CD14-positive monocyte (primary cell): Measurements from ENCODE around the gene NEURL4. TPM values are rescaled to one million over a fixed set of nuclear protein-coding genes. Genes with fewer than 3 reads are reported as not detected.

Source experiments
- DNase-seq, 3 donors: peaks; one replicate each; pipeline ENCODE4 v3.0.0-alpha.2; 2011 to 2022
- H2AFZ ChIP-seq: 2 replicates; pipeline ENCODE4 v1.6.0; 2012; ENCODE audit warnings: mild to moderate bottlenecking, low read depth, low read length, inconsistent platforms; ENCODE audit not compliant: insufficient read depth, poor library complexity, severe bottlenecking
- H3K27ac ChIP-seq, 2 donors: 1 replicate in 1 of 2; 2 replicates in 1 of 2; pipeline ENCODE4 v1.5.1; 2012 to 2013; ENCODE audit warnings: low read length in 2 of 2, control low read depth in 1 of 2, inconsistent platforms in 1 of 2, low read depth in 1 of 2, mild to moderate bottlenecking in 1 of 2
- H3K27me3 ChIP-seq, 2 donors: one replicate each; pipeline versions ENCODE4 v1.6.0 to v1.6.1; 2011 to 2013; ENCODE audit warnings: low read length in 2 of 2; ENCODE audit not compliant: control insufficient read depth in 2 of 2, insufficient read depth in 2 of 2
- H3K36me3 ChIP-seq, 2 donors: replicated peaks in 1 of 2; 1 replicate in 1 of 2; 2 replicates in 1 of 2; pipeline versions ENCODE4 v1.5.1 to v1.6.1; 2012 to 2013; ENCODE audit warnings: low read length in 2 of 2, control low read depth in 1 of 2, inconsistent platforms in 1 of 2, mild to moderate bottlenecking in 1 of 2; ENCODE audit not compliant: insufficient read depth in 2 of 2, control insufficient read depth in 1 of 2
- H3K4me1 ChIP-seq, 2 donors: 1 replicate in 1 of 2; 2 replicates in 1 of 2; pipeline versions ENCODE4 v1.5.1 to v1.6.1; 2012 to 2013; ENCODE audit warnings: low read length in 2 of 2, control low read depth in 1 of 2, inconsistent platforms in 1 of 2, mild to moderate bottlenecking in 1 of 2, moderate library complexity in 1 of 2; ENCODE audit not compliant: insufficient read depth in 2 of 2, control insufficient read depth in 1 of 2
- H3K4me2 ChIP-seq: replicated peaks from 2 replicates; pipeline ENCODE3; 2012; ENCODE audit warnings: low read length, moderate library complexity, mild to moderate bottlenecking; ENCODE audit not compliant: poor library complexity, severe bottlenecking; ENCODE audit errors: extremely low read depth
- H3K4me3 ChIP-seq, 3 experiments: fragments of 200-600 bp in 1 of 3; sonication (generic) in 1 of 3; replicated peaks in 1 of 3; 1 replicate in 2 of 3; 2 replicates in 1 of 3; pipeline ENCODE4 v1.5.1; 2011 to 2013; ENCODE audit warnings: low read length in 3 of 3, mild to moderate bottlenecking in 3 of 3, control low read depth in 2 of 3, low read depth in 2 of 3, inconsistent platforms in 1 of 3, moderate library complexity in 1 of 3
- H3K79me2 ChIP-seq: 2 replicates; pipeline ENCODE4 v1.6.0; 2012; ENCODE audit warnings: mild to moderate bottlenecking, control low read depth, inconsistent platforms, low read length, moderate library complexity; ENCODE audit not compliant: insufficient read depth
- H3K9ac ChIP-seq: 2 replicates; pipeline ENCODE4 v1.6.0; 2017; ENCODE audit warnings: low read length, mild to moderate bottlenecking; ENCODE audit not compliant: insufficient read depth, poor library complexity, severe bottlenecking
- H3K9me3 ChIP-seq, 2 donors: replicated peaks in 1 of 2; 1 replicate in 1 of 2; 2 replicates in 1 of 2; pipeline versions ENCODE4 v1.5.1 to v1.6.1; 2012 to 2013; ENCODE audit warnings: low read length in 2 of 2, control low read depth in 1 of 2; ENCODE audit not compliant: control insufficient read depth in 1 of 2, insufficient read depth in 1 of 2
- H4K20me1 ChIP-seq: 2 replicates; pipeline ENCODE4 v1.6.0; 2012; ENCODE audit warnings: mild to moderate bottlenecking, low read length, control low read depth, moderate library complexity; ENCODE audit not compliant: insufficient read depth
- H3K27ac Mint-ChIP-seq, 7 donors: one replicate each; pipeline ENCODE4 v1.8.0; 2020; ENCODE audit warnings: mild to moderate bottlenecking in 7 of 7, mixed read lengths in 7 of 7, moderate library complexity in 6 of 7, inconsistent platforms in 2 of 7
- H3K27me3 Mint-ChIP-seq, 3 donors: one replicate each; pipeline ENCODE4 v1.8.0; 2021 to 2022; ENCODE audit warnings: low read depth in 3 of 3, mild to moderate bottlenecking in 3 of 3, mixed read lengths in 3 of 3, moderate library complexity in 3 of 3, inconsistent platforms in 1 of 3
- H3K36me3 Mint-ChIP-seq, 2 donors: one replicate each; pipeline ENCODE4 v1.8.0; 2020; ENCODE audit warnings: mixed read lengths in 2 of 2, inconsistent platforms in 1 of 2, mild to moderate bottlenecking in 1 of 2
- H3K4me1 Mint-ChIP-seq: one replicate; pipeline ENCODE4 v1.8.0; 2020; ENCODE audit warnings: mild to moderate bottlenecking, mixed read lengths
- H3K4me3 Mint-ChIP-seq, 2 donors: one replicate each; pipeline ENCODE4 v1.8.0; 2020; ENCODE audit warnings: mild to moderate bottlenecking in 2 of 2, mixed read lengths in 2 of 2, moderate library complexity in 1 of 2
- H3K9me3 Mint-ChIP-seq, 7 donors: one replicate each; pipeline ENCODE4 v1.8.0; 2020 to 2022; ENCODE audit warnings: mixed read lengths in 7 of 7, mild to moderate bottlenecking in 6 of 7, moderate library complexity in 6 of 7, inconsistent platforms in 2 of 7
- WGBS: methylation state at CpG from one replicate; pipeline ENCODE4 v1.1.5; 2013; ENCODE audit warnings: missing lambda C conversion rate; ENCODE audit not compliant: insufficient coverage; 5-methylcytosine and 5-hydroxymethylcytosine counted together
- intact Hi-C, 2 donors: fragments of 100-400 bp; cut with micrococcal nuclease; formaldehyde crosslinking; loops; one replicate each; pipeline versions ENCODE4 v1.15.0 to v1.15.1; 2023
- polyA plus RNA-seq, 3 donors: library from polyadenylated mRNA; depleted of rRNA in 1 of 3; unstranded in 2 of 3; stranded (reverse) in 1 of 3; fragments of 300-500 nt in 2 of 3; fragments of >200 nt in 1 of 3; fragmentation: Illumina TruSeq in 2 of 3; gene quantifications; 1 replicate in 2 of 3; 2 replicates in 1 of 3; pipeline ENCODE4 v1.2.3, GENCODE V29; 2012 to 2021
- TF ChIP-seq, protein P1 (sequence below): fragments of 200-600 bp; IDR thresholded peaks from one replicate; pipeline ENCODE4 v1.8.0; 2022; ENCODE audit warnings: antibody characterized with exemption, mild to moderate bottlenecking

Gene NEURL4
- polyA plus RNA-seq, 3 donors, result 0.35 to 42.6 (median 0.44) TPM

DNA sequence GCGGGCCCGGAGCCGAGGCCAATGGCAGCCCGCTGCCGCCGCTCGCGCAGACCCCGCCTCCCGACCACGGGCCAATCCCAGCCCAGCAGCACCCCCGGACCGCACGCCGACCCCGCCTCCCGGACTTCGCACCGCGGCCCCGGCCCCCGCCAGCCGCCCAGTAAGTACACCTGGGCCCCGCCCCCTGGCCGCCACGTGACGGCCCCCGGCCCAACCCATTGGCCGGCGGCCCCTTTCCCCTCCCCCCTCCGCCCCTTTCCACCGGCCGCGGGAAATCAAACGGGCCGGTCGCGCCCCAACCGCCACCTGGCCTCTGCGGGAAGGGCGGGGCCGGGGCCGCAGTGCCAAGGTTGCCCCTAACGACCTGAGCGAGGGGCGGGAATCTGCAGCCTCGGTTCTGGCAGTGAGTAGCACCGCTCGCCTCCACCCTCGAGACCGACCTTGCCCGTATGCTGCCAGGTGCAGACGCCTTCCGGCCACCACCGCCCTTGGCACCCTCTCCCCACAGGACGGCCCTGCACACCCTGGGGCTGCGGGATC, 34.5 kb downstream of the NEURL4 start, which contains the start of gene YBX2:
YBX2 (minus strand) TSS at position 26 of the 540 bp plus-strand sequence. CDS start 139 bp downstream, outside the sequence.
- no peaks in the 10 kb centered on the region for H3K79me2 ChIP-seq
- intact Hi-C loops, result loop anchor here (5.0 kb wide), 2 partner anchors 72 to 252 kb away; partner anchors contain the start of gene SLC16A11 (in 1 of the 2)
- TF ChIP-seq, protein P1, sequence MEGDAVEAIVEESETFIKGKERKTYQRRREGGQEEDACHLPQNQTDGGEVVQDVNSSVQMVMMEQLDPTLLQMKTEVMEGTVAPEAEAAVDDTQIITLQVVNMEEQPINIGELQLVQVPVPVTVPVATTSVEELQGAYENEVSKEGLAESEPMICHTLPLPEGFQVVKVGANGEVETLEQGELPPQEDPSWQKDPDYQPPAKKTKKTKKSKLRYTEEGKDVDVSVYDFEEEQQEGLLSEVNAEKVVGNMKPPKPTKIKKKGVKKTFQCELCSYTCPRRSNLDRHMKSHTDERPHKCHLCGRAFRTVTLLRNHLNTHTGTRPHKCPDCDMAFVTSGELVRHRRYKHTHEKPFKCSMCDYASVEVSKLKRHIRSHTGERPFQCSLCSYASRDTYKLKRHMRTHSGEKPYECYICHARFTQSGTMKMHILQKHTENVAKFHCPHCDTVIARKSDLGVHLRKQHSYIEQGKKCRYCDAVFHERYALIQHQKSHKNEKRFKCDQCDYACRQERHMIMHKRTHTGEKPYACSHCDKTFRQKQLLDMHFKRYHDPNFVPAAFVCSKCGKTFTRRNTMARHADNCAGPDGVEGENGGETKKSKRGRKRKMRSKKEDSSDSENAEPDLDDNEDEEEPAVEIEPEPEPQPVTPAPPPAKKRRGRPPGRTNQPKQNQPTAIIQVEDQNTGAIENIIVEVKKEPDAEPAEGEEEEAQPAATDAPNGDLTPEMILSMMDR, result no peak
- H3K36me3 Mint-ChIP-seq, result peaks cover 0 to 6% of the 10 kb centered on the region in 2 donors
- H2AFZ ChIP-seq, result peak within 1 kb of the TSS; percentile 50
- no peaks in the 10 kb centered on the region for H3K36me3 ChIP-seq
- H3K4me2 ChIP-seq, result peak within 1 kb of the TSS; percentile 56
- no peak within 1 kb of the TSS for H3K27ac ChIP-seq
- H3K4me1 Mint-ChIP-seq, result peaks cover 24% of the 10 kb centered on the region
- H3K9ac ChIP-seq, result peak within 1 kb of the TSS; percentile 8
- H3K4me1 ChIP-seq, result peaks cover 21 to 32% of the 10 kb centered on the region in 2 donors
- H3K4me3 ChIP-seq, result peak within 1 kb of the TSS in 1 of 3 experiments; percentile 44
- 2% methylated on average over 56 of the region's 57 CpGs for WGBS
- peaks cover 0 to 13% of the 10 kb centered on the region in 2 donors for H3K9me3 ChIP-seq
- H3K9me3 Mint-ChIP-seq, result peaks cover 0 to 23% (median 12%) of the 10 kb centered on the region in 7 donors
- peaks cover 65 to 87% (median 71%) of the 10 kb centered on the region in 3 donors for H3K27me3 Mint-ChIP-seq
- H4K20me1 ChIP-seq, result no peaks in the 10 kb centered on the region
- H3K27ac Mint-ChIP-seq, result peak within 1 kb of the TSS in 1 of 7 donors; percentile 46
- H3K4me3 Mint-ChIP-seq, result peak within 1 kb of the TSS; percentile 39 to 89
- peak in 2 of 3 donors; percentile 8 to 42 for DNase-seq
- H3K27me3 ChIP-seq, result peaks cover 35 to 56% of the 10 kb centered on the region in 2 donors

DNA sequence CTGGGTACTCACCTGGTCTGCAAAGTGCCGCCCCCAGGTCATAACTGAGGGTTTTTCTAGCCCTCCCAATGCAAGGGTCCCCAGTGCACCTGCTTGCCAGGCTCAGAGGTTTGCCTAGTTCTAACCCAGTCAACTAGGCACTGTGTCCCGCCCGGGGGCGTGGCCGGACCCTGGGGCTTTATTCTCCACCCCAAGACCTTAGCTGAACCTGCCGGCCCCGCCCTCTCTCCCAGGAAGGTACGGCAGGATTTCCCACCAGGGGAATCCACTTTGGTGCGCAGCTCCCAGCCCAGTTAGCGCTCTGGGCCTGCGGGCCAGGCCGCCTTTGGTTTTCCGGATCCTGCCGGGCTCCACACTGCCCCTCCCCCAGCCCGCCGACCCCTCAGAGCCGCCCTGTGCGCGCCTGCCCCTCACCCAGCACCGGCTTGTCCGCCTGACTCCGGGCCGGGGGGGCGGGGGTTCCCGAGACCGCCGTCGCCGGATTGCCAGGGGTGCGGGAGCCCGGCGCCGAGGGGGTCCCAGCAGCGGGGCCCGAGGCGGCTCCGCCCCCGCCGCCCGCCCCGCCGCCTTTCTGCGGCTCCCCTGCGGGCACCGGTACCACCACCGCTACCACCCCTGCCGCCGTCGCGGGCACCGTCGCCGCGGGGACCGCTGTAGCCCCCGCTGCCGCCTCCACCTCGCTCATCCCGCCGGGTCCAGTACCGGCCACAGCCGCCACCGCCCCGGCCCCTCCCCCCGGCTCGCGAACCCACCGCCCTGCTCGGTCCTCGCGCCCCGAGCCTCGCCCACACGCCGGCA, 35.1 kb downstream of the NEURL4 start:
- peak overlapping the region; percentile 50 for H2AFZ ChIP-seq
- no peaks in the 10 kb centered on the region for H3K79me2 ChIP-seq
- H3K27me3 ChIP-seq, result peaks cover 35 to 56% of the 10 kb centered on the region in 2 donors
- Mint-ChIP-seq H3K9me3 (peaks cover 0 to 23% (median 12%) of the 10 kb centered on the region in 7 donors), H3K27me3 (peaks cover 67 to 84% (median 70%) of the 10 kb centered on the region in 3 donors), H3K27ac (no peak overlapping the region), H3K4me1 (peaks cover 24% of the 10 kb centered on the region), H3K36me3 (peaks cover 0 to 6% of the 10 kb centered on the region in 2 donors), H3K4me3 (peak overlapping the region; percentile 27 to 82)
- H3K4me2 ChIP-seq, result peak overlapping the region; percentile 56
- peaks cover 21 to 32% of the 10 kb centered on the region in 2 donors for H3K4me1 ChIP-seq
- peak overlapping the region; percentile 8 for H3K9ac ChIP-seq
- TF ChIP-seq, protein P1, result no peak
- H3K36me3 ChIP-seq, result no peaks in the 10 kb centered on the region
- H3K27ac ChIP-seq, result no peak overlapping the region
- peaks cover 0 to 13% of the 10 kb centered on the region in 2 donors for H3K9me3 ChIP-seq
- peak overlapping the region in 1 of 3 experiments; percentile 44 for H3K4me3 ChIP-seq
- no peaks in the 10 kb centered on the region for H4K20me1 ChIP-seq
- intact Hi-C loops, result loop anchor here in 1 of 2 donors (5.0 kb wide), 1 partner anchor 252 kb away; the partner anchor contains the start of gene SLC16A11
- WGBS, result 3% methylated on average over 74 of the region's 75 CpGs
- DNase-seq, result no peak
